Measurements from ENCODE around the gene PRR35. TPM values are rescaled to one million over a fixed set of nuclear protein-coding genes. Genes with fewer than 3 reads are reported as not detected.

The PRR35 gene
- total RNA-seq, 1 donor from 2014 or later, result not detected

DNA sequence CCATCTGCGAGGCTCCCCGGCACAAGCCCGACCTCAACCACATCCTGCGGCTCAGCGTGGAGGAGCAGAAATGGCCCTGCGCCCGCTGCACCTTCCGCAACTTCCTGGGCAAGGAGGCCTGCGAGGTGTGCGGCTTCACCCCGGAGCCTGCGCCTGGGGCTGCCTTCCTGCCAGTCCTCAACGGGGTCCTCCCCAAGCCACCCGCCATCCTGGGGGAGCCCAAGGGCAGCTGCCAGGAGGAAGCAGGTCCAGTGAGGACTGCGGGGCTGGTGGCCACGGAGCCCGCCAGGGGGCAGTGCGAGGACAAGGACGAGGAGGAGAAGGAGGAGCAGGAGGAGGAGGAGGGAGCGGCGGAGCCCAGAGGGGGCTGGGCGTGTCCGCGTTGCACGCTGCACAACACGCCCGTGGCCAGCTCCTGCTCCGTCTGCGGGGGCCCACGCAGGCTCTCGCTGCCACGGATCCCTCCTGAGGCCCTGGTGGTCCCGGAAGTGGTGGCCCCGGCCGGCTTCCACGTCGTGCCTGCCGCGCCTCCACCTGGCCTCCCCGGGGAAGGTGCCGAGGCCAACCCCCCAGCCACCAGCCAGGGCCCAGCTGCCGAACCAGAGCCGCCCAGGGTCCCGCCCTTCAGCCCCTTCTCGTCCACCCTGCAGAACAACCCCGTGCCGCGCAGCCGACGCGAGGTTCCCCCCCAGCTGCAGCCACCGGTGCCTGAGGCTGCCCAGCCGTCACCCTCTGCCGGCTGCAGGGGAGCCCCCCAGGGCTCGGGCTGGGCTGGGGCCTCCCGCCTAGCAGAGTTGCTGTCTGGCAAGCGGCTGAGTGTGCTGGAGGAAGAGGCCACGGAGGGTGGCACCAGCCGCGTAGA, 13.1 kb upstream of the PRR35 start:
- intact Hi-C loops (cut with micrococcal nuclease), result no loop called here

DNA sequence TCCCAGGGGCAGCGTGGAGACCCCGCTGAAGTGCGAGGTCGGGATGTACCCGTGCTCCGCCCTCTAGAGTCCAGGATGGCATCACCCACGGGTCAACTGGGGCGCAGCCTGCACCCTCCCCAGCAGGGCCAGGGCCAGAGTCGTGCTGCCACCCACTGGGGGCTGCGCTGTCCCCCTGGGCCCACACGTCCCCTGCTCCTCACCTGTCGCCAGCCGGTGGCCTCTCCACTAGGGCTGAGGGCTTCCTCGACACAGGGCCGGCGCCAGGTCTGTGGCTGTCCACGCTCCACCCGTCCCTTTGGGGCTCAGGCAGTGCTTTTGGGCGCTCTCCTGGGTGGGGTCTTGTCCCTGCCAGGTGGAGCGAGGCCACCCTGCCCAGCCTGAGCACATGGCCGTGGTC, 11.6 kb upstream of the PRR35 start:
- intact Hi-C loops (cut with micrococcal nuclease), result no loop called here

DNA sequence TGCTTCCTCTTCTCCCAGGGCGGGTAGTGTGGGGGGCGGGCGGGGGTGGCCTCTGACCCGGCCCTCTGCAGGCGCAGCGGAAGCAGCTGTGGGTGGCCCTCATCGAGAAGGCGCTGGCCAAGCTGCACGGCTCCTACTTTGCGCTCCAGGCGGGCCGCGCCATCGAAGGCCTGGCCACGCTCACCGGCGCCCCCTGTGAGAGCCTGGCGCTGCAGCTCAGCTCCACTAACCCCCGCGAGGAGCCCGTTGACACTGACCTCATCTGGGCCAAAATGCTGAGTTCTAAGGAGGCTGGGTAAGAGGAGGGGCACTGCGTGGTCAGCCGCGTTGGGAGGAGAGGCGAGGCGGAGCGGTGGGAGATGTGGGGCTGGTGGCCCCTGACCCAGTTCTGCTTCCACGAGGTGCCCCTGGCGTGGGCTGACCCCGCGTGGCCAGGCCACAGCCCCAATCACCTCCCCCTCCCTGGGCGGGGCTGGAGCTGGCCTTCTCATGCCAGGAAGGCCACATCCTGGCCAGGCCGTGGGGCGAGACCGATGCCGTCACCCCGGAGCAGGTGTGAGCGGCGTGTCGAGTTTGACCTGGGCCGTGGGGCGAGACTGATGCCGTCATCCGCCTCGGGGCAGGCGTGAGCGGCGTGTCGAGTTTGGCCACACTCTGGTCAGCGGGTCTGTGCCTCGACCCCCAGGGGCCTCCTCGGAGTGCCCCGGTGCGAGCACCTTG, 10.5 kb upstream of the PRR35 start:
- intact Hi-C loops (cut with micrococcal nuclease), result no loop called here

DNA sequence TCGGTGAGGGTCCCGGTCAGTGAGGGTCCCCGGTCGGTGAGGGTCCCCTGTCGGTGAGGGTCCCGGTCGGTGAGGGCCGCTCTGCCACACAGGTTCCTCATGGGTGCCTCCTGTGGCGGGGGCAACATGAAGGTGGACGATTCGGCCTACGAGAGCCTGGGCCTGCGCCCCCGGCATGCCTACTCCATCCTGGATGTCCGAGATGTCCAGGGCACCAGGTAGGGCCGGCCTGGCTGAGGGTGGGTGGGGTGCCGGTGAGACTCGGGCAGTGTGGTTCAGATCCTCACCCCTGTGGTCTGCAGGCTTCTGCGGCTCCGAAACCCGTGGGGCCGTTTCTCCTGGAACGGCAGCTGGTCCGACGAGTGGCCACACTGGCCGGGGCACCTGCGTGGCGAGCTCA, 9.0 kb upstream of the PRR35 start:
- intact Hi-C loops (cut with micrococcal nuclease), result no loop called here

DNA sequence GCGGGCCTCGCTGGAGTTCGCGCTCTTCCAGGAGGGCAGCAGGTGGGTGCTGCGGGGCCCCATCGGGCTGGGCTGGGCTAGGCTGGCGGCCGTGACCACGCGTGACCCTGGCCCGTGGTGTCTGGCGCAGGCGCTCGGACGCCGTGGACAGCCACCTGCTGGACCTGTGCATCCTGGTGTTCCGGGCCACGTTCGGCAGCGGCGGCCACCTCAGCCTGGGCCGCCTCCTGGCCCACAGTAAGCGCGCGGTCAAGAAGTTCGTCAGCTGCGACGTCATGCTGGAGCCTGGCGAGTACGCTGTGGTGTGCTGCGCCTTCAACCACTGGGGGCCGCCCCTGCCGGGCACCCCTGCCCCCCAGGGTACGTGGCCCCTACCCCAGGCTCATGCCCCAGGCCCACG, 8.0 kb upstream of the PRR35 start:
- intact Hi-C loops (cut with micrococcal nuclease), result no loop called here

DNA sequence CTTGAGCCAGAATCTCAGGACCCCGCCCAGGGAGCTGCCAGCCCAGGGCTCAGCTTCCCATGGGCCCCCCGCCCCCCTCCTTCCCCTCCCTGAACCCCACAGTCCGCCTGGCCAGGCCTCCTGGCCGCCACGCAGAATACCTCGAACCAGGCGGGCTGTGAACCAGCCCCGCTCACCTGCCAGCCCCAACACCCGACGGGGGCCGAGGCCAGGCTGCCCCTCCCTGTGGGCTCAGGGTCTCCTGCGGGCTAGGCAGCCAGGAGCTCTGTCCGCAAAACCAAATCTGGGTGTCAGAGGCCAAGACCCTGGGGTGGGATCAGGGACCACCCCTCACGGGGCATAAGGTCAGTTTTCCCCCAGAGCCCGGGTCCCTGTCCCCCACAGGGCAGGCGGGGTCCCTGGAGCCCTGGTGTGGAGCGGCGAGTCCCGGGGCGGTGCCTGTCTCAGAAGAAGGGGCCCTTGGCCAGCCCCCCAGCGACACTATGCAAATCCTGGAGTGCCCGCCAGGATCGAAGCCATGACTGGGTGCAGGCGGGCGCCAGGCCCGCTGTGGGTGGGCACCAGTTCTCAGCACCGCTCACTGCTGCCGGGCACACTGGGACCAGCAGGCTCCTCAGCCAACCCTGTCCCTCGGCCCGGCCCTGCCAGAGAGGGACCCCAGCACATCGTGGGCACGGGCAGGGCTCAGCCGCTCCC, 6.4 kb upstream of the PRR35 start:
- intact Hi-C loops (cut with micrococcal nuclease), result no loop called here

DNA sequence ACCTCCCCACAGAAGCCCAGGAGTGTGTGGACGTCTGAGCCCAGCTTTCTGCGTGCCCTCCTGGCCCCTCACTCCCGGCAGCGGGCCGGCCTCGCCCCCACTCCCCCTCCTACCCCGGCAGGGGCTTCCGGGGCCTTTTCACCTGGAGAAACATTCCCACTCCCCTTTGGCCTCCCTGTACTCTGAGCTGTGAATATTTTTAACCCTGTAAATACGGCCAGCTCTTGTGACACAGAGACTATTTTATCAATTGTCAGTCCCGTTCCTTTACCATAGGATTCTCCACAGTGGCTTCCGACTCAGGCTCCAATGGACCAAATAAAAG, 5.9 kb upstream of the PRR35 start:
- intact Hi-C loops (cut with micrococcal nuclease), result no loop called here

DNA sequence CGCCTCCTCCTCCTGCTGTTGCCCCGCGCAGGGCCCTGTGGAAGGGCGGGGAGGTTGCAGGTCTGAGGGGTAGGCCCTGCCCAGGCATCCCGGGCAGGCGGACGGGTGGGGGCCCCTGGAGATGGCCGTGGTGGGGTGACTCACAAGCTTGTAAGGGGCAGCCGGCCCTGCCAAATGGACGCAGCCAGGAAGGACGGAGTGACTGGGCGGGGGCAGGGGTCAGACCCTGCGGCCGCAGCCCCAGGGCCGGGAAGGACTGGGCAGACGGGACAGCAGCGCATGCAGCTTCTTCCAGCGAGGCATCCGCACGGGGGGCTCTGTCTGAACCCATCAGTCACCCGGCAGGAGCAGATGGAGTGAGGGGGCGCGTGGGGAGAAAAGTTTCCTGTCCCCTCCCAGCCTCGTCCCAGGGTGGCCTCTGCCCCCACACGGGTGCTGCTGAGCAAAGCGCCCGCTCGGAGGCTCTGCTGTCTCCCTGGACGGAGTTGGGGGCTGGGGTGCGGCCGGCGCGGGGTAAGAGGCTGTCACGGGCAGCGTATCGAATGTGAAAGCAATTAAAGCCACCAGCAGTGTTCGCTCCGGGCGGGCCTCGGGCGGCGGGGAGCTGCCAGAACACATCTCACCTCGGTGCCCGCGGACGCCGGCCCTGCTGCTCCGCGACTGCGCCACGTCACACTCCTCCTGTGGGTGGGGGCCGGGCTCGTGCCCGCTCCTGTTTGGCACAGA, 5.4 kb upstream of the PRR35 start:
- intact Hi-C loops (cut with micrococcal nuclease), result no loop called here

DNA sequence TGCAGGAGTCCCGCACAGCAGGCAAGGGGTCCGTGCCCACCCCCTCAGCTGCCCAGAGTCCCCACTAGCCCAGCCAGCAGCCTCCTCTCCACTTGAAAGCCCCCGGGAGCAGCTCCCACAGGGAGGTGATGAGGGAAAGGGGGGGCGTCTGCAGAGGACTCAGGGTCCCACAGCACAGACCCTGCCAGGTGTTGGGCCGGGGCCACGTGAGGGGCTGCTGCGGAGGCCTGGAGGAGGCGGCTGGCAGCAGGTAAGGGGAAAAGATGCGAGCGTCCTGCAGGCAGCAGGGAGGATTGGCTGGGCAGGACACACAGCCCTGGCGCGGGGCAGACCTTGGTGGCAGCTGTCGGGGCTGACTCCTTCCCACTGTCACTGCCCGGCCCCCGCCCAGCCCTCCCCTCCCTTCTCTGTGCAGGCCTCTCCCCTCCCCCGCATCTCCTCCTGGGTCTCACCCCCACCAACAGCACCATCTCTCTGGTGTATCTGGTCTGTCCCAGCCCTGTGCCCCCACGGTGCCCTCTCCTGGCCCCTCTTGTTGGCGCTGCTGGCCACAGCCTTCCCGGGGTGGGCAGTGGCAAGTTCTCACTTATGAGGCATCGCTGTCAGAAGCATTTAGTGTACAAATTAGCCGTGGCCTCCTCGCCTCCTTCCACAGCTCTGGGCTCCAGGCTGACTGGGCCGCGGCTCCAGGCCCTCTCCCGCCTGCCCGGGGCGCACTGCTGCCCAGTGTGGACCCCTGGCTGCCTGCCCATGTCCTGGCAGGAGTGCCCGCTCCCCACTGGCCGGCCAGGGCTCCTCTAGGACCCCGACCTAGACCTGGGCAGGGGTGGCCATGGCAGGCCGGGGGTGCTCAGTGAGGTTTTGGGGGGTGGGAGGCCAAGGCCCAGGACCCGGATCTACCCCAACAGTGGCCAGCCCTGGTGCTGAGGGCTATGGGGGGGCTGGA, 4.4 kb upstream of the PRR35 start:
- intact Hi-C loops (cut with micrococcal nuclease), result no loop called here

DNA sequence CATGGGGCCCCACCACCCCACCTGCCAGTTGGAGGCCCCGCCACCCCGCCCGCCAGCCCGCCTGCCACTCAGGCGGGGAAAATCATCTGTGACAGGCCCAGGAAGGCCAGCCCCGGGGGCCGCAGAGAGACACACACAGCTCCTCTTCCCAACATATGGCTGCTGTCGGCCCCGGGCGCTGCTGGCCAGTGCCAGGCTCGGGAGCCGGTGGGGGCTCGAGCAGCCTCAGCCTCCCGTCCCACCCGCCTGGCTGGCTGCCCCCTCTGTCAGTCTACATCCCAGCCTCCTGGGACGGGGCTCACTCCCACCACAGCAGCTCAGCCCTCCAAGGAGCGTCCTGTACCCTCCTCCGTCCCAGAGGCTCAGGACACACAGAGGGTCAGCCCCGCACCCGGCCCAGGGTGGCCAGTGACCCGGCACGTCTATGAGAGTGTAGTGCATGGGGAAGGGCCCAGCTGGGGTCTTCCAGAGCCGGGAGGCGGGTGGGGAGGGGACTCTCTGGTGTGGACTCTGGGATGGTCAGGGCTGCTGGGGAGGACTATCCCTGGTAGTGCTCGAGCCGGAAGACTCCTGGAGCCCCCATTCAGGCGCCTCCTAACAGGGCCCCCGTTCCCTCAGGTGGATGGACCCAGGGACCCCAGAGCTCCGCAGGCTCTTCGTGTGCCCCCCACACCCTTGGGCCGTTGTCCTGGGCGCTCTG, 3.6 kb upstream of the PRR35 start:
- intact Hi-C loops (cut with micrococcal nuclease), result no loop called here

DNA sequence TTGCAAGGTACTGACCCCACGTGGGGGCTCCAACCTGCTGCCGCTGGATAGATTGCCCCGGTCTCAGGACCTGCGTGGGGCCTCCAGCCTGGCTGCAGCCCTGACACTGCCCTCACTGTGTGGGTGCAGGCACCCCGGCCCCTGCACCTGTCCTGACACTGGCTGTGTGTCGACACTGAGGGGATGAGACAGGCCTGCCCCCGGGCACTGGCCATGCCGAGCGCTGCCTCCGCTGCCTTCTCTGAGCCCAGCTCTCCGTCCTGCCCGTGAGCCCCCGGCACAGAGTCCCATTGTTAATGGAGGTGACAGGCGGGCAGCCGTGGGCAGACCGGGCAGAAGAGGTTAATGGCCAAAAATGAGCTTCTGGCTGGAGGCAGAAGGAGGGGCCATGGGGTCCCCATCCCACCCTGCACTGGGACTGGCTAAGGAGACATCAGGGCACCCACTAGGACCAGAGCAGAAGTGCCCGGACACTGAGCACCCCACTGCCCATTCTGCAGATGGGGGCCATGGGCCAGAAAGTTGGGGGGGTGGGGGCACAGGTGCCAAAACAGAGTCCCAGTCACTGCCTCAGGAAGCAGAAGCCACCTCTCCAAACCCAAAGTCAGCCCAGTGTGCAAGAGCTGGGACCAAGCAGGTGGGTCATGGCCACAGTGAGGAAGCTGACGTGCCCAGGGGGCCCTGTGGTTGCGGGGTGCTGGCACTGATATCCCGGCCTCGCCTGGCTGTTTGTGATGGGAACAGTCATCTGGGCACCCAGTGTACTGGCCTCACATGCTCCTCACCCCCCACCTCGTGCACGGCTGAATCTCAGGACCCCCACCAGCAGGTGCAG, 2.5 kb upstream of the PRR35 start:
- intact Hi-C loops (cut with micrococcal nuclease), result no loop called here

DNA sequence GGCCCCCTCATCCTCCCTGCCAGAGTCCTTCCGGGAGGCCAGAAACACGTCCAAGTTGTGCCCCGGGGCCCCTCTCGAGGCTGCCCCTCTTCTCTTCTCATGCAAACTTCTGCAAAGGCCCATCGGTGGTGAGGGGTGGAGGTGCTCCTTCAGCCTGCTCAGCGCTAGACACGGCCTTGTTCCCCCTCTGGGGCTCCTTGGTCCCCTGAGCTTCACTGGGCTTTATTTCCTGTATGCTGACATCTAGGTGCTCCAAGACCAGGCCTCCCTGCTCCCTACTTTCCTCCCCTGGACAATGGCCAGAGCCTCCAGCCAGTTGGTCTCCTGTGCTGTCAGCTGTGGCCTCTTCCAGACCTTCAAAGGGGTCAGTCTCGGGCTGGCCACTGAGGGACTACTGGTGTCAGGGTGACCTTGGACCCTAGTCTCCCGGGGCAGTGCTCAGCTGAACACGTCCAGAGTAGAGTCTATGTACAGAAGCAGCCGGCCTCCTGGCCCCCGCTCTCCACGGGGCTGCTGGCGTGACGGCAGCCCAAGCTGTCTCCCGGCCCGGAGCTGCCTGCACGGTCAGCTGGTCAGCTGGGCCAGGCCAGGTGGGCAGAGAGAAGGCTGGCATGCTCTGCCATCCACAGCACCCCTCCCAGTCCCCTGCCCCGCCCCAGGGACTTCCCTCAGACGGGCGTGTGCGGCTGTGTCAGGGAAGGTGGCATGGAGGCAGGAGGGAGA, 1.7 kb upstream of the PRR35 start:
- intact Hi-C loops (cut with micrococcal nuclease), result no loop called here

DNA sequence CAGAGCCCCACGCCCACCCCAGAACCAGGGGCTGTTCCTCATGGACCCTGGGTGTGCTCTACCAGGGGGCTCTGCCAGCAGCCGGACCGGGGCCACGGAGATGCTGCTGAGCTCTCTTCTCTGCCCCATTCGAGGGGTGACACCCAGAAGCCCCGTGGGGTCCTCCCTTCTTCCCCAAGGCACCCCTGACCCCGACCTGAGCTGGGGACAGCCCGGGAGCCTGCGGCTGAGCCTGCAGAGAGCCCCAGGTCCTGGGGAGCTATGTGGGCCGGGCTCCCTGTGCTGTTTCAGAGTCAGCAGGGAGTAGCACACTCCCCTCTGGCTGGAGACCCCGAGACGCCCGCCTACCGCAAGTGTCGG, 1.2 kb upstream of the PRR35 start:
- intact Hi-C loops (cut with micrococcal nuclease), result no loop called here

DNA sequence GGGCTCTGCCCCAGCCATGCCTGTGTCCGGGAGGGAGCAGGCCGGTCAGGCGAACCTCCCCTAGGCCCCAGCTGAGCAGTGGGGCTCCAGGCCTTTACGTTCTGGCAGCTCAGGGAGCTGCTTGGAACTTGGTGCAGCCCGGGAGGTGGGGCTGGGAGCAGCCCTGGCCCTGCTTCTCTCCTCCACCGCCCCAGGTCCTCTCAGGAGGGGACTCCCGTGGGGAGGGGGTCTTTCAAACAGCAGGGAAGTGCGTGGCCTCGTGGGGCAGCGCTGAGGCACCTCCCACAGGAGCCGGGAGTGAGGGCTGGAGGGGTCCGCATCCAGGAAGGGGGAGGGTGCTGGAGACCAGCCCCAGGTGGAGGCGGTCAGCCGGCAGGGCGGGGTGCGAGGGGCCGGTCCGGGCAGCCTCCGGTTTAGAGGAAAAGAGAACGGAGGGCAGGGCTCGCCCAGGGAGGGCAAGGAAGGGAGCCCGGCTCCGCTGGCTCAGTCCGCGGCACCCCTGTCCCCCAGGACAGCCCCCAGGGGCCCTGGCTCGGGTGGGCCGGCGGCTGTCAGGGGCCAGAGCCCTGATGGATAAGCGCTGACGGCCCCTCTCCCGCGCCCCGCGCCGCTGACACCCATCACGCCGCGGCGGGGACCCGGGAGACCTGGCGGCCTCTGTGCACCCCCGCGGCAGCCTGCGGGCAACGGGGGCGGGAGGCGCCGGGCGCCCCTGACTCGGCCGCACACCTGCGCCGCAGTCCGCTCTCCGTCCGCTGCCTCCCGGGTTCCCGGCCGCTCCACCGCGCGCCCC, 587 bp upstream of the PRR35 start:
- intact Hi-C loops (cut with micrococcal nuclease), result no loop called here

DNA sequence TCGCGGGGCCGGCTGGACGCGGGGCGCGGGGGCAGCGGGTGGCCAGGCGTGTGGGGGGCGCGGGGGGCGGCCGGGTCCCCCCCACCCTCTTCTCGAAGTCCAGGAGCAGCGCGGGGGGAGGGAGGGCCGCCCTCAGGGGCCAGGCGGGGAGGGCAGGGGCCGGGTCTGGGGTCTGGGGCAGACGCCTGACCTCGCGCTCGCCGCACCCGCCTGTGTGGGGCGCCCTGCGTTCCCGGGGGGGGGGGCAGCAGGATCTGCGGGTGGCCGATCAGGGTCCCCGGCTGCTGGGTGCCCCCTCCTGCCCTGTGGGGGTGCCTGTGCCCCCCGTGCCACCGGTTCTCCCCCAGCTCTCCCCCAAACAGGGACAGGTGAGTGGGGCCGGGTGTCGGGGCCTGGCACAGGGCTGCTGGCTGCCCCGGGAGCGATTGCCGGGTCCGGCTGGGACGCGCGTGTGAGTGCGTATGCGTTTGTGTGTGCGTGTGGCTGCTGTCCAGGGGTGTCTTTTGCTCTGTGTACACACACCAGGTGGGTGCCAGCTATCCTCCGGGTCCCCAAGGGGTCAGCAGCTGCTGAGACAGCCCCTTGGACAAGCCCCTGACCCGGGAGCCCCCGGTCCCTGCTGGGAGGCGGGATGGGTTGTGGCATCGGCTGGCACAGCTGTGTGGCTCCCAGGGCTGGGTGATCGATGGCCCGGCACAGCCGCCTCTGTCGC, 663 bp downstream of the PRR35 start:
- intact Hi-C loops (cut with micrococcal nuclease), result no loop called here

DNA sequence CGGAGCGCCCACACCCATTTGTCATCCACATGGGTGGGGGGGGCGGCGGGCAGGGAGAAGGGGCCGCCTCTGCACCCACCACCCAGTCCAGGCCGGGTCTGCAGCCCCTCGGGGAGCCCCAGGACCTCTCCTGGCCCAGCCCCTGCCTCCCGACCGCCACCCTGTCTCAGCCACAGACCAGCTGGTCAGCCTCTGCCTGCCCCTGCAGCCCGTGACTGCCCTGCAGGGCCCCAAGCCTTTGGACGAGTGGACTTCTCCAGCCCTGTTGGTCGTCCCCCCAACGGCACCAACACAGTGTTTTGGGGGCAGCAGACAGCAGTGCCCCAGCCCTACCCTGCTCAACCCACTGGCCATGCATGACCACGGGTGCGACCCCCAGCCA, 1.2 kb downstream of the PRR35 start:
- intact Hi-C loops (cut with micrococcal nuclease), result no loop called here

Measured in T-helper 2 cell treated with Interferon-gamma antibody and Interleukin-4, amounts not matched to agents 100 ng/mL and 5 ng/mL, for 36 hours (primary cell).